HepG2 (cell line): Measurements from ENCODE around the gene FETUB. TPM values are rescaled to one million over a fixed set of nuclear protein-coding genes. Genes with fewer than 3 reads are reported as not detected.
A peak's percentile ranks its signal among the peaks of the same experiment; 100 is the strongest.

Experiments used
- CTCF ChIP-seq: sonication (generic); formaldehyde crosslinking; IDR thresholded peaks from 2 replicates; pipeline ENCODE4 v1.5.0; 2020; ENCODE audit warnings: mild to moderate bottlenecking, missing genetic modification reagents, moderate library complexity
- GATAD1 ChIP-seq: IDR thresholded peaks from 2 replicates; pipeline ENCODE4 v1.6.1; 2016; ENCODE audit warnings: missing genetic modification reagents, missing compliant biosample characterization
- IRF1 ChIP-seq: sonication (generic); formaldehyde crosslinking; IDR thresholded peaks from 2 replicates; pipeline ENCODE4 v1.4.0; 2020; ENCODE audit warnings: low read depth, mild to moderate bottlenecking, missing genetic modification reagents
- JUN ChIP-seq: sonication (generic); formaldehyde crosslinking; IDR thresholded peaks from 2 replicates; pipeline ENCODE4 v1.4.0; 2020; ENCODE audit warnings: mild to moderate bottlenecking, missing genetic modification reagents
- MLLT10 ChIP-seq: sonication (generic); formaldehyde crosslinking; IDR thresholded peaks from 2 replicates; pipeline ENCODE4 v1.4.0; 2020; ENCODE audit warnings: missing genetic modification reagents
- NR1H2 ChIP-seq: sonication (generic); formaldehyde crosslinking; IDR thresholded peaks from 2 replicates; pipeline ENCODE4 v1.8.1; 2022; ENCODE audit warnings: low read depth, missing genetic modification reagents, borderline replicate concordance
- RELA ChIP-seq: sonication (generic); formaldehyde crosslinking; IDR thresholded peaks from 2 replicates; pipeline ENCODE4 v1.4.0; 2020; ENCODE audit warnings: missing genetic modification reagents
- SETDB1 ChIP-seq: sonication (generic); formaldehyde crosslinking; IDR thresholded peaks from 2 replicates; pipeline ENCODE4 v1.5.1; 2020; ENCODE audit warnings: missing genetic modification reagents, mild to moderate bottlenecking, borderline replicate concordance
- SMAD3 ChIP-seq: sonication (generic); formaldehyde crosslinking; IDR thresholded peaks from 2 replicates; pipeline ENCODE4 v1.4.0; 2020; ENCODE audit warnings: missing genetic modification reagents
- SNRNP70 ChIP-seq: fragments of 200-400 bp; formaldehyde crosslinking; IDR thresholded peaks from 2 replicates; pipeline ENCODE4 v1.6.1; 2017; ENCODE audit warnings: mild to moderate bottlenecking, low read depth, low read length, moderate library complexity
- SOX5 ChIP-seq: IDR thresholded peaks from 2 replicates; pipeline ENCODE4 v1.6.1; 2016; ENCODE audit warnings: borderline replicate concordance
- SP2 ChIP-seq: sonication (generic); formaldehyde crosslinking; IDR thresholded peaks from 2 replicates; pipeline ENCODE4 v1.5.1; 2020; ENCODE audit warnings: mild to moderate bottlenecking, missing genetic modification reagents
- SP5 ChIP-seq: IDR thresholded peaks from 2 replicates; pipeline ENCODE4 v1.6.1; 2016; ENCODE audit warnings: low read depth, borderline replicate concordance
- TAF15 ChIP-seq: fragments of 200-400 bp; formaldehyde crosslinking; IDR thresholded peaks from one replicate; pipeline ENCODE4 v1.6.1; 2018; ENCODE audit warnings: mild to moderate bottlenecking, low read depth, low read length; ENCODE audit not compliant: poor library complexity, severe bottlenecking
- THAP8 ChIP-seq: sonication (generic); formaldehyde crosslinking; IDR thresholded peaks from 2 replicates; pipeline ENCODE4 v1.5.1; 2020; ENCODE audit warnings: missing genetic modification reagents, mild to moderate bottlenecking, borderline replicate concordance
- XBP1 ChIP-seq: sonication (generic); formaldehyde crosslinking; IDR thresholded peaks from 2 replicates; pipeline ENCODE4 v1.5.0; 2020; ENCODE audit warnings: missing genetic modification reagents
- XRCC5 ChIP-seq: fragments of 200-400 bp; formaldehyde crosslinking; optimal IDR thresholded peaks from 2 replicates; pipeline ENCODE3; 2017; ENCODE audit warnings: mild to moderate bottlenecking, low read length
- ZBTB3 ChIP-seq: sonication (generic); formaldehyde crosslinking; IDR thresholded peaks from 2 replicates; pipeline ENCODE4 v1.4.0; 2020; ENCODE audit warnings: low read depth, mild to moderate bottlenecking, moderate library complexity, missing genetic modification reagents, borderline replicate concordance
- ZBTB42 ChIP-seq: sonication (generic); formaldehyde crosslinking; IDR thresholded peaks from 2 replicates; pipeline ENCODE4 v1.5.0; 2020; ENCODE audit warnings: mild to moderate bottlenecking, missing genetic modification reagents
- ZC3H4 ChIP-seq: sonication (generic); formaldehyde crosslinking; IDR thresholded peaks from 2 replicates; pipeline ENCODE4 v1.4.0; 2020; ENCODE audit warnings: missing genetic modification reagents, borderline replicate concordance
- ZKSCAN8 ChIP-seq: IDR thresholded peaks from 2 replicates; pipeline ENCODE4 v1.6.1; 2016; ENCODE audit warnings: borderline replicate concordance, missing genetic modification reagents, missing compliant biosample characterization
- ZNF10 ChIP-seq: sonication (generic); formaldehyde crosslinking; IDR thresholded peaks from 2 replicates; pipeline ENCODE4 v1.4.0; 2020; ENCODE audit warnings: mild to moderate bottlenecking, low read depth, missing genetic modification reagents, borderline replicate concordance
- ZNF235 ChIP-seq: sonication (generic); formaldehyde crosslinking; IDR thresholded peaks from 2 replicates; pipeline ENCODE4 v1.8.1; 2023; ENCODE audit warnings: mild to moderate bottlenecking, missing genetic modification reagents, borderline replicate concordance
- ZNF326 ChIP-seq: sonication (generic); formaldehyde crosslinking; IDR thresholded peaks from 2 replicates; pipeline ENCODE4 v1.4.0; 2020; ENCODE audit warnings: missing genetic modification reagents, borderline replicate concordance
- ZNF350 ChIP-seq: sonication (generic); formaldehyde crosslinking; IDR thresholded peaks from 2 replicates; pipeline ENCODE4 v1.4.0; 2020; ENCODE audit warnings: mild to moderate bottlenecking, low read depth, missing genetic modification reagents, borderline replicate concordance
- ZNF354B ChIP-seq: sonication (generic); formaldehyde crosslinking; IDR thresholded peaks from 2 replicates; pipeline ENCODE4 v1.8.0; 2022; ENCODE audit warnings: mild to moderate bottlenecking, missing genetic modification reagents
- ZNF446 ChIP-seq: sonication (generic); formaldehyde crosslinking; IDR thresholded peaks from 2 replicates; pipeline ENCODE4 v1.5.0; 2020; ENCODE audit warnings: mild to moderate bottlenecking, missing genetic modification reagents
- ZNF468 ChIP-seq: sonication (generic); formaldehyde crosslinking; IDR thresholded peaks from 2 replicates; pipeline ENCODE4 v1.8.0; 2022; ENCODE audit warnings: mild to moderate bottlenecking, moderate library complexity, missing genetic modification reagents
- ZNF629 ChIP-seq: sonication (generic); formaldehyde crosslinking; conservative IDR thresholded peaks from 2 replicates; pipeline ENCODE4 v1.5.0; 2020; ENCODE audit warnings: missing genetic modification reagents
- ZNF7 ChIP-seq: IDR thresholded peaks from 2 replicates; pipeline ENCODE4 v1.6.1; 2016; ENCODE audit warnings: missing biosample characterization, missing genetic modification reagents
- ZNF713 ChIP-seq: sonication (generic); formaldehyde crosslinking; IDR thresholded peaks from 2 replicates; pipeline ENCODE4 v1.4.0; 2020; ENCODE audit warnings: mild to moderate bottlenecking, missing genetic modification reagents
- ZNF777 ChIP-seq: sonication (generic); formaldehyde crosslinking; IDR thresholded peaks from 2 replicates; pipeline ENCODE4 v1.4.0; 2020; ENCODE audit warnings: missing genetic modification reagents
- polyA plus RNA-seq, 8 experiments: library from polyadenylated mRNA; depleted of rRNA in 3 of 8; stranded (reverse) in 7 of 8; unstranded in 1 of 8; fragments of >200 nt; fragmentation: Illumina TruSeq in 4 of 8; extraction: Trizol in 4 of 8; gene quantifications; 2 replicates each; pipeline versions ENCODE4 v1.2.1 to v1.2.3, GENCODE V29; 2011 to 2016; ENCODE audit warnings: low read depth in 4 of 8, missing spikeins in 1 of 8, mixed read lengths in 1 of 8; ENCODE audit not compliant: insufficient read depth in 1 of 8
- total RNA-seq, 5 experiments: library from RNA; depleted of rRNA; stranded (reverse); fragments of >200 nt; fragmentation: Illumina TruSeq; extraction: Trizol; gene quantifications; 2 replicates each; pipeline ENCODE4 v1.2.3, GENCODE V29; 2016; ENCODE audit warnings: low read depth in 1 of 5

The FETUB gene
- total and polyA plus RNA-seq, 2 of the 13 experiments (the other 11 are each of a cell fraction or from before 2014, with no cell fraction given): 2.1 to 4.4 TPM

- TF ChIP-seq TAF15 (no peak), MLLT10 (CRISPR knock-in tag) (no peak), ZNF10 (CRISPR knock-in tag) (no peak), GATAD1 (CRISPR knock-in tag) (no peak), ZKSCAN8 (0 out of 2 replicates have a peak, but pooled peaks have one; percentile 41), ZNF468 (CRISPR knock-in tag) (no peak), CTCF (CRISPR knock-in tag) (no peak), SOX5 (CRISPR knock-in tag) (no peak), SP2 (CRISPR knock-in tag) (no peak), ZBTB3 (CRISPR knock-in tag) (no peak), ZNF713 (no peak), IRF1 (CRISPR knock-in tag) (no peak), ZC3H4 (CRISPR knock-in tag) (no peak), XBP1 (no peak), RELA (no peak), SMAD3 (CRISPR knock-in tag) (no peak), ZBTB42 (CRISPR knock-in tag) (peak; percentile 62; the same call in 1 of the 2 replicates), XRCC5 (no peak), ZNF777 (CRISPR knock-in tag) (no peak), ZNF350 (peak; percentile 42; the same call in 1 of the 2 replicates), ZNF354B (CRISPR knock-in tag) (no peak), SNRNP70 (no peak), THAP8 (no peak), SETDB1 (CRISPR knock-in tag) (no peak), ZNF7 (CRISPR knock-in tag) (no peak), NR1H2 (no peak), JUN (CRISPR knock-in tag) (no peak), ZNF446 (no peak), ZNF326 (no peak), SP5 (CRISPR knock-in tag) (no peak), ZNF235 (no peak), ZNF629 (CRISPR knock-in tag) (peak; percentile 54)
These were observed 45.5 kb upstream of the FETUB start (continued) for GRCh38 chr3:186594591-186595113.
